H1 (cell line): ENCODE data around the gene CLP1. TPM values are rescaled to one million over a fixed set of nuclear protein-coding genes. Genes with fewer than 3 reads are reported as not detected.

Source experiments
- ASH2L ChIP-seq: fragments of 200-600, 300-600 bp; sonication (generic); IDR thresholded peaks from one replicate; pipeline ENCODE4 v1.7.1; 2017; ENCODE audit warnings: low read length
- EGR1 ChIP-seq: IDR thresholded peaks from 2 replicates; pipeline ENCODE4 v1.6.1; 2011; ENCODE audit warnings: low read depth, low read length, borderline replicate concordance
- HDAC6 ChIP-seq: IDR thresholded peaks from one replicate; pipeline ENCODE4 v1.7.1; 2012; ENCODE audit warnings: low read depth, mild to moderate bottlenecking, inconsistent platforms, low read length, moderate library complexity
- JUND ChIP-seq: IDR thresholded peaks from 2 replicates; pipeline ENCODE4 v1.6.1; 2011; ENCODE audit warnings: mild to moderate bottlenecking, improper control_type of control experiment, low read length
- PHF8 ChIP-seq: fragments of 200-600 bp; sonication (generic); conservative IDR thresholded peaks from 2 replicates; pipeline ENCODE4 v1.7.1; 2012; ENCODE audit warnings: low read depth, mild to moderate bottlenecking, inconsistent platforms, low read length, moderate library complexity
- RFX5 ChIP-seq: IDR thresholded peaks from 2 replicates; pipeline ENCODE4 v1.6.1; 2011; ENCODE audit warnings: low read depth, low read length, improper control_type of control experiment, borderline replicate concordance
- RXRA ChIP-seq: IDR thresholded peaks from 2 replicates; pipeline ENCODE4 v1.6.1; 2011; ENCODE audit warnings: low read depth, mild to moderate bottlenecking, low read length, moderate library complexity; ENCODE audit not compliant: insufficient read depth
- SIN3A ChIP-seq, 2 experiments: IDR thresholded peaks in 1 of 2; conservative IDR thresholded peaks in 1 of 2; 2 replicates each; pipeline ENCODE4 v1.6.1; 2011 to 2012; ENCODE audit warnings: low read length in 2 of 2, improper control_type of control experiment in 1 of 2, low read depth in 1 of 2, mild to moderate bottlenecking in 1 of 2
- SP1 ChIP-seq: IDR thresholded peaks from 2 replicates; pipeline ENCODE4 v1.6.1; 2011; ENCODE audit warnings: low read depth, low read length
- polyA plus RNA-seq, 7 experiments: library from polyadenylated mRNA; depleted of rRNA in 3 of 7; stranded (reverse) in 5 of 7; unstranded in 2 of 7; fragments of >200 nt in 5 of 7; fragments of 200-250 nt in 2 of 7; gene quantifications; 1 replicate in 5 of 7; 2 replicates in 1 of 7; 4 replicates in 1 of 7; pipeline versions ENCODE4 v1.2.1 to v1.2.3, GENCODE V29; 2011 to 2013; ENCODE audit warnings: missing spikeins in 2 of 7, mixed read lengths in 2 of 7
- total RNA-seq: library from RNA; stranded (reverse); fragmentation: NEBNext Ultra II Directional; extraction: Animal tissue kit (Norgen Biotek cat#: 25700); gene quantifications from 2 replicates; pipeline ENCODE4 v1.2.1, GENCODE V29; 2021
- TF ChIP-seq, protein P1 (sequence below): IDR thresholded peaks from 2 replicates; pipeline ENCODE4 v1.6.1; 2012; ENCODE audit warnings: inconsistent platforms
- TF ChIP-seq, protein P2 (sequence below): fragments of 300-600 bp; sonication (generic); IDR thresholded peaks from 2 replicates; pipeline ENCODE4 v1.7.1; 2012; ENCODE audit warnings: low read length, moderate library complexity, mild to moderate bottlenecking, inconsistent platforms; ENCODE audit not compliant: insufficient replicate concordance

The CLP1 gene
- total and polyA plus RNA-seq, 2 of the 8 experiments (the other 6 are each of a cell fraction or from before 2014, with no cell fraction given): 29.4 to 29.9 TPM

DNA sequence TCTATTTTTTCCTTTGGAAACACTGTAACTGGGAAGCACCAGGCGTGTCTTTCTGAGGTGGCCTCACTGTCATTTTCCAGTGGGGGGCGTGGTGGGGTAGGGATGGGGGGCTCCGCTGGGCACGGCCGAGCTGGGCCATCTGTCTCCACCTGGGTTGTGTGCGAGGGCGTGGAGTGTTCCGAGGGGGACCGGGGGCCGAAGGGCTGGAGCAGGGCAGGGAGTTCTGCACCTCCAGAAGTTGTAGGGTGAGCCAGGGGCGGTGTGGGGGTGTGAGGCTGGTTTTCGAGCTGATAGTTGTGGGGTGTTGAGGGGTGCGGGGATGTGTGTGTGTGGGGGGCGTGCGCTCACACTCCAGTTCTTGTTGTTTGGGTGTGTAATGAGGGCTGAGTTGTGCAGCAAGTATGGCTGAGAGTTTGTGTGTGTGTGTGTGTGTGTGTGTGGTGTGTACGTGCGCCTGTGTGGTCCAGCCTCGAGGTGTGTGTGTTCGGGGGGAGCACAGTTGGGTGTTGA, 18.7 kb upstream of the CLP1 start (continued):
- TF ChIP-seq SIN3A (conservative IDR thresholded peaks at IDR 0.05 in 1 of 2, IDR thresholded peaks at IDR 0.05 in 1 of 2; ENCODE audit: low read depth in 1 of 2, low read length in 2 of 2) (peak in 1 of 2 experiments; percentile 79; a peak in 1 of 4 replicates), HDAC6 (peak; percentile 38), RXRA (no peak), EGR1 (no peak), PHF8 (no peak), ASH2L (no peak), RFX5 (no peak), SP1 (no peak), JUND (no peak)
- TF ChIP-seq, protein P1, sequence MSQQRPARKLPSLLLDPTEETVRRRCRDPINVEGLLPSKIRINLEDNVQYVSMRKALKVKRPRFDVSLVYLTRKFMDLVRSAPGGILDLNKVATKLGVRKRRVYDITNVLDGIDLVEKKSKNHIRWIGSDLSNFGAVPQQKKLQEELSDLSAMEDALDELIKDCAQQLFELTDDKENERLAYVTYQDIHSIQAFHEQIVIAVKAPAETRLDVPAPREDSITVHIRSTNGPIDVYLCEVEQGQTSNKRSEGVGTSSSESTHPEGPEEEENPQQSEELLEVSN: no peak
- TF ChIP-seq, protein P2, sequence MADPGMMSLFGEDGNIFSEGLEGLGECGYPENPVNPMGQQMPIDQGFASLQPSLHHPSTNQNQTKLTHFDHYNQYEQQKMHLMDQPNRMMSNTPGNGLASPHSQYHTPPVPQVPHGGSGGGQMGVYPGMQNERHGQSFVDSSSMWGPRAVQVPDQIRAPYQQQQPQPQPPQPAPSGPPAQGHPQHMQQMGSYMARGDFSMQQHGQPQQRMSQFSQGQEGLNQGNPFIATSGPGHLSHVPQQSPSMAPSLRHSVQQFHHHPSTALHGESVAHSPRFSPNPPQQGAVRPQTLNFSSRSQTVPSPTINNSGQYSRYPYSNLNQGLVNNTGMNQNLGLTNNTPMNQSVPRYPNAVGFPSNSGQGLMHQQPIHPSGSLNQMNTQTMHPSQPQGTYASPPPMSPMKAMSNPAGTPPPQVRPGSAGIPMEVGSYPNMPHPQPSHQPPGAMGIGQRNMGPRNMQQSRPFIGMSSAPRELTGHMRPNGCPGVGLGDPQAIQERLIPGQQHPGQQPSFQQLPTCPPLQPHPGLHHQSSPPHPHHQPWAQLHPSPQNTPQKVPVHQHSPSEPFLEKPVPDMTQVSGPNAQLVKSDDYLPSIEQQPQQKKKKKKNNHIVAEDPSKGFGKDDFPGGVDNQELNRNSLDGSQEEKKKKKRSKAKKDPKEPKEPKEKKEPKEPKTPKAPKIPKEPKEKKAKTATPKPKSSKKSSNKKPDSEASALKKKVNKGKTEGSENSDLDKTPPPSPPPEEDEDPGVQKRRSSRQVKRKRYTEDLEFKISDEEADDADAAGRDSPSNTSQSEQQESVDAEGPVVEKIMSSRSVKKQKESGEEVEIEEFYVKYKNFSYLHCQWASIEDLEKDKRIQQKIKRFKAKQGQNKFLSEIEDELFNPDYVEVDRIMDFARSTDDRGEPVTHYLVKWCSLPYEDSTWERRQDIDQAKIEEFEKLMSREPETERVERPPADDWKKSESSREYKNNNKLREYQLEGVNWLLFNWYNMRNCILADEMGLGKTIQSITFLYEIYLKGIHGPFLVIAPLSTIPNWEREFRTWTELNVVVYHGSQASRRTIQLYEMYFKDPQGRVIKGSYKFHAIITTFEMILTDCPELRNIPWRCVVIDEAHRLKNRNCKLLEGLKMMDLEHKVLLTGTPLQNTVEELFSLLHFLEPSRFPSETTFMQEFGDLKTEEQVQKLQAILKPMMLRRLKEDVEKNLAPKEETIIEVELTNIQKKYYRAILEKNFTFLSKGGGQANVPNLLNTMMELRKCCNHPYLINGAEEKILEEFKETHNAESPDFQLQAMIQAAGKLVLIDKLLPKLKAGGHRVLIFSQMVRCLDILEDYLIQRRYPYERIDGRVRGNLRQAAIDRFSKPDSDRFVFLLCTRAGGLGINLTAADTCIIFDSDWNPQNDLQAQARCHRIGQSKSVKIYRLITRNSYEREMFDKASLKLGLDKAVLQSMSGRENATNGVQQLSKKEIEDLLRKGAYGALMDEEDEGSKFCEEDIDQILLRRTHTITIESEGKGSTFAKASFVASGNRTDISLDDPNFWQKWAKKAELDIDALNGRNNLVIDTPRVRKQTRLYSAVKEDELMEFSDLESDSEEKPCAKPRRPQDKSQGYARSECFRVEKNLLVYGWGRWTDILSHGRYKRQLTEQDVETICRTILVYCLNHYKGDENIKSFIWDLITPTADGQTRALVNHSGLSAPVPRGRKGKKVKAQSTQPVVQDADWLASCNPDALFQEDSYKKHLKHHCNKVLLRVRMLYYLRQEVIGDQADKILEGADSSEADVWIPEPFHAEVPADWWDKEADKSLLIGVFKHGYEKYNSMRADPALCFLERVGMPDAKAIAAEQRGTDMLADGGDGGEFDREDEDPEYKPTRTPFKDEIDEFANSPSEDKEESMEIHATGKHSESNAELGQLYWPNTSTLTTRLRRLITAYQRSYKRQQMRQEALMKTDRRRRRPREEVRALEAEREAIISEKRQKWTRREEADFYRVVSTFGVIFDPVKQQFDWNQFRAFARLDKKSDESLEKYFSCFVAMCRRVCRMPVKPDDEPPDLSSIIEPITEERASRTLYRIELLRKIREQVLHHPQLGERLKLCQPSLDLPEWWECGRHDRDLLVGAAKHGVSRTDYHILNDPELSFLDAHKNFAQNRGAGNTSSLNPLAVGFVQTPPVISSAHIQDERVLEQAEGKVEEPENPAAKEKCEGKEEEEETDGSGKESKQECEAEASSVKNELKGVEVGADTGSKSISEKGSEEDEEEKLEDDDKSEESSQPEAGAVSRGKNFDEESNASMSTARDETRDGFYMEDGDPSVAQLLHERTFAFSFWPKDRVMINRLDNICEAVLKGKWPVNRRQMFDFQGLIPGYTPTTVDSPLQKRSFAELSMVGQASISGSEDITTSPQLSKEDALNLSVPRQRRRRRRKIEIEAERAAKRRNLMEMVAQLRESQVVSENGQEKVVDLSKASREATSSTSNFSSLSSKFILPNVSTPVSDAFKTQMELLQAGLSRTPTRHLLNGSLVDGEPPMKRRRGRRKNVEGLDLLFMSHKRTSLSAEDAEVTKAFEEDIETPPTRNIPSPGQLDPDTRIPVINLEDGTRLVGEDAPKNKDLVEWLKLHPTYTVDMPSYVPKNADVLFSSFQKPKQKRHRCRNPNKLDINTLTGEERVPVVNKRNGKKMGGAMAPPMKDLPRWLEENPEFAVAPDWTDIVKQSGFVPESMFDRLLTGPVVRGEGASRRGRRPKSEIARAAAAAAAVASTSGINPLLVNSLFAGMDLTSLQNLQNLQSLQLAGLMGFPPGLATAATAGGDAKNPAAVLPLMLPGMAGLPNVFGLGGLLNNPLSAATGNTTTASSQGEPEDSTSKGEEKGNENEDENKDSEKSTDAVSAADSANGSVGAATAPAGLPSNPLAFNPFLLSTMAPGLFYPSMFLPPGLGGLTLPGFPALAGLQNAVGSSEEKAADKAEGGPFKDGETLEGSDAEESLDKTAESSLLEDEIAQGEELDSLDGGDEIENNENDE: peak; percentile 14
